ENCODE results near the gene PDE4B. TPM values are rescaled to one million over a fixed set of nuclear protein-coding genes. Genes with fewer than 3 reads are reported as not detected.

The PDE4B gene
- polyA plus RNA-seq, 1 donor from 2014 or later = 135 TPM

DNA sequence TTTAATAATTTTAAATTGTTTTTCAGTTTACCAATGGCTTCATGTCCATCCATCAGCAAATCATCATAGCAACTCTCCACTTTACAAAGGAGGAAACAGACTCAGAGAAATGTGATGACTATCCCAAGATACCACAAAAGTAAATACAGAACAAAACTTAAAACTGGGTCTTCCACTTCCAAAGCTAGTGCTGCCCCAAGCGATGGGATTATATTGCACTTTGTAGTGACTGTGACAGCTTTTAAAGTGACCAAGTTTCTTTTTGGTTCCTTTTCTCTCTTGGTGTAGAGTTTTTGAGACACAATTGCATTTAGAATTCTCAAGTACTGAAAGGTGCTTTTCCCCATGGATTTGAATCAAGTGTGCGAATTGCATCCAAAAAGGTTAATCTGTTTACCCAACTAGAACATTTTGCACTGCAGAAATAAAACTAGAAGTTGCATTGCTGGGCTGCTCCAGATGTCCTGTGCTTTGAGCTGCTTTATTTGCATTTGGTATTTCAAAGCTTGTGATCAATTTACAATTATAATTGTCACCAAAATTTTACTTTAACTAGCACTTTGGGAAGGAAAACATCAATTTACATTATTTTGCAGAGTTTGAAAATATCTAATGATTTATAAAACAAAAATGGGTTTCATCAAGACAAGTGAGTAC is 320.2 kb downstream of the PDE4B start:
- no peak overlapping the region for H3K4me2 ChIP-seq (ENCODE audit: low read length)
- no peaks in the 10 kb centered on the region for H3F3A ChIP-seq (ENCODE audit: insufficient read depth, low read length, poor library complexity, severe bottlenecking)
- no peak for TF ChIP-seq TAF1 (IDR thresholded peaks at IDR 0.05; ENCODE audit: low read depth)
- no peak for TF ChIP-seq REST (IDR thresholded peaks at IDR 0.05; ENCODE audit: borderline replicate concordance)
- no peak for TF ChIP-seq EZH2 (IDR thresholded peaks at IDR 0.05; ENCODE audit: borderline replicate concordance, insufficient read depth, low read length, poor library complexity, severe bottlenecking)
- TF ChIP-seq RAD21 (conservative IDR thresholded peaks at IDR 0.05) = no peak
- TF ChIP-seq EP300 (conservative IDR thresholded peaks at IDR 0.05; ENCODE audit: poor library complexity, severe bottlenecking) = no peak
- TF ChIP-seq SMC3 (conservative IDR thresholded peaks at IDR 0.05; ENCODE audit: poor library complexity) = no peak
- TF ChIP-seq MXI1 (conservative IDR thresholded peaks at IDR 0.05; ENCODE audit: poor library complexity, severe bottlenecking) = no peak
- no peak for TF ChIP-seq POLR2AphosphoS5 (IDR thresholded peaks at IDR 0.05)
- no peak for TF ChIP-seq CTCF (IDR thresholded peaks at IDR 0.05; ENCODE audit: poor library complexity, severe bottlenecking)
- H2AFZ ChIP-seq (ENCODE audit: low read depth, low read length) = no peak overlapping the region
- H3K27me3 ChIP-seq (ENCODE audit: insufficient read depth, low read depth, low read length) = no peaks in the 10 kb centered on the region
- H3K27ac ChIP-seq (ENCODE audit: low read length) = no peak overlapping the region
- H3K36me3 ChIP-seq (ENCODE audit: insufficient read depth, low read length) = no peaks in the 10 kb centered on the region
- H4K20me1 ChIP-seq (ENCODE audit: insufficient read depth) = no peaks in the 10 kb centered on the region
- no peaks in the 10 kb centered on the region for H3K9me2 ChIP-seq (ENCODE audit: insufficient read depth, low read length)
- H3K9ac ChIP-seq (ENCODE audit: low read length) = no peak overlapping the region
- no peaks in the 10 kb centered on the region for H3K79me2 ChIP-seq (replicated peaks; ENCODE audit: insufficient read depth, low read length)
- no peak overlapping the region for H3K4me3 ChIP-seq (ENCODE audit: low read length)
- H3K9me3 ChIP-seq (ENCODE audit: low read length) = no peaks in the 10 kb centered on the region

DNA sequence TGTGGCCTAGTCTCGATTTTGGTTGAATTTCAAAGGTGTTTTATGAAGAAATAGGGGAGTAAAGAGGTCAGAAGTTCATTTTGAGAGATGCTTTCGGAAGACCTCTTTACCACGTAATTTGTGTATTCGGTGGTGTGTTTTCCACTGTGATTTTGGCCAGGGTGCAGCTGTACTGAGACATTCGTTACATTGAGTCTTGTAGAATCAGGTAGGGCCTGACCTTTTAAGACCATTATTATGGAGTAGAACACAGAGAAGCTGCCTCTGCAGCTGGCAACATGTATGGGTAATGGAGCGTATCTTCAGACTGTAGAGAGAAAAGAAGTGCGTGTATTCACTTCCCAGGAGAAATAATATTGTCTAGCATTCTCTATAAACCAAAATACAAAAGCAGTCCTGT is 326.5 kb downstream of the PDE4B start:
- no peak overlapping the region for H2AFZ ChIP-seq (ENCODE audit: low read depth, low read length)
- H3K9ac ChIP-seq (ENCODE audit: low read length) = no peak overlapping the region
- H3F3A ChIP-seq (ENCODE audit: insufficient read depth, low read length, poor library complexity, severe bottlenecking) = no peaks in the 10 kb centered on the region
- no peak overlapping the region for H3K4me3 ChIP-seq (ENCODE audit: low read length)
- no peaks in the 10 kb centered on the region for H3K36me3 ChIP-seq (ENCODE audit: insufficient read depth, low read length)
- no peak overlapping the region for H3K27ac ChIP-seq (ENCODE audit: low read length)
- H4K20me1 ChIP-seq (ENCODE audit: insufficient read depth) = no peaks in the 10 kb centered on the region
- TF ChIP-seq CTCF (IDR thresholded peaks at IDR 0.05; ENCODE audit: poor library complexity, severe bottlenecking) (no peak), RAD21 (conservative IDR thresholded peaks at IDR 0.05) (no peak), MXI1 (conservative IDR thresholded peaks at IDR 0.05; ENCODE audit: poor library complexity, severe bottlenecking) (no peak), REST (IDR thresholded peaks at IDR 0.05; ENCODE audit: borderline replicate concordance) (no peak)
- H3K27me3 ChIP-seq (ENCODE audit: insufficient read depth, low read depth, low read length) = no peaks in the 10 kb centered on the region
- H3K79me2 ChIP-seq (replicated peaks; ENCODE audit: insufficient read depth, low read length) = no peaks in the 10 kb centered on the region
- no peaks in the 10 kb centered on the region for H3K9me3 ChIP-seq (ENCODE audit: low read length)
- no peaks in the 10 kb centered on the region for H3K9me2 ChIP-seq (ENCODE audit: insufficient read depth, low read length)
- H3K4me2 ChIP-seq (ENCODE audit: low read length) = no peak overlapping the region

Data from neural cell (in vitro differentiated cells).